ENCODE data around the gene EML3. TPM values are rescaled to one million over a fixed set of nuclear protein-coding genes. Genes with fewer than 3 reads are reported as not detected.
A peak's percentile ranks its signal among the peaks of the same experiment; 100 is the strongest.
"Not testable (repeated sequence)": the region's sequence is repeated elsewhere in the genome, so short reads cannot be mapped to it uniquely, and the experiment has no call there.

Gene EML3
- total RNA-seq, 1 experiment from 2014 or later, result 51.1 TPM

- H3K4me1 Mint-ChIP-seq, result peaks cover 66% of the 10 kb centered on the region
- H3K27ac Mint-ChIP-seq, result peak overlapping the region; percentile 93
- H3K4me3 Mint-ChIP-seq, result peak overlapping the region; percentile 49
- not testable (repeated sequence) for ATAC-seq; H3K27me3 Mint-ChIP-seq (ENCODE audit: low read depth); DNase-seq (ENCODE audit: low spot score); H3K9me3 Mint-ChIP-seq
- POLR2A ChIA-PET, result interaction anchor here (0.7 to 3.3 kb wide), 8 partner anchors 9 to 170 kb away, joined by 3 to 13 read pairs (median 4); partner anchors contain the start of genes C11orf98, CSKMT and EEF1G
- CTCF ChIA-PET, result interaction anchor here (0.6 to 11.8 kb wide), 11 partner anchors 9 to 166 kb away, joined by 3 to 311 read pairs (median 12); partner anchors contain the start of genes AHNAK, INTS5 and TUT1
- TF ChIP-seq FOXK1 (CRISPR knock-in tag; IDR thresholded peaks at IDR 0.05) (peak; percentile 86), SP1 (CRISPR knock-in tag; conservative IDR thresholded peaks at IDR 0.05) (0 out of 2 replicates have a peak, but pooled peaks have one; percentile 16)
- H3K36me3 Mint-ChIP-seq, result peaks cover 70% of the 10 kb centered on the region
Observed at GRCh38 chr11:62561677-62562230, 50.8 kb downstream of the EML3 start.

GRCh38 chr11:62560566-62561103 is 51.9 kb downstream of the EML3 start:
- H3K4me1 Mint-ChIP-seq, result peaks cover 73% of the 10 kb centered on the region
- H3K27me3 Mint-ChIP-seq (ENCODE audit: low read depth), result no peaks in the 10 kb centered on the region
- DNase-seq (ENCODE audit: low spot score), result peak; percentile 96
- ATAC-seq, result peak; percentile 79
- peak overlapping the region; percentile 96 for H3K27ac Mint-ChIP-seq
- peak overlapping the region; percentile 49 for H3K4me3 Mint-ChIP-seq
- peaks cover 59% of the 10 kb centered on the region for H3K36me3 Mint-ChIP-seq
- ChIA-PET CTCF (interaction anchor here (0.5 to 11.8 kb wide), 45 partner anchors 9 to 212 kb away, joined by 3 to 311 read pairs (median 4); partner anchors contain the start of genes AHNAK, B3GAT3, EEF1G and HNRNPUL2), POLR2A (interaction anchor here (0.9 to 3.3 kb wide), 11 partner anchors 9 to 136 kb away, joined by 3 to 14 read pairs (median 4); partner anchors contain the start of genes AHNAK, B3GAT3, C11orf98 and CSKMT)
- no peaks in the 10 kb centered on the region for H3K9me3 Mint-ChIP-seq
- TF ChIP-seq ZNF416 (CRISPR knock-in tag; IDR thresholded peaks at IDR 0.05) (no peak), RORB (CRISPR knock-in tag; IDR thresholded peaks at IDR 0.05) (no peak), RELA (CRISPR knock-in tag; IDR thresholded peaks at IDR 0.05; ENCODE audit: borderline replicate concordance) (no peak), ATF2 (CRISPR knock-in tag; IDR thresholded peaks at IDR 0.05; ENCODE audit: borderline replicate concordance, low read depth) (no peak), MYBL2 (CRISPR knock-in tag; IDR thresholded peaks at IDR 0.05) (no peak), ZBTB21 (CRISPR knock-in tag; IDR thresholded peaks at IDR 0.05; ENCODE audit: borderline replicate concordance) (no peak), OVOL2 (CRISPR knock-in tag; IDR thresholded peaks at IDR 0.05; ENCODE audit: borderline replicate concordance) (no peak), IRF1 (CRISPR knock-in tag; IDR thresholded peaks at IDR 0.05) (no peak), ZNF219 (CRISPR knock-in tag; IDR thresholded peaks at IDR 0.05; ENCODE audit: borderline replicate concordance) (no peak), ESRRA (CRISPR knock-in tag; IDR thresholded peaks at IDR 0.05; ENCODE audit: borderline replicate concordance) (no peak), ETV6 (CRISPR knock-in tag; IDR thresholded peaks at IDR 0.05) (peak; percentile 66; the same call in 1 of the 2 replicates), CTCF (IDR thresholded peaks at IDR 0.05) (peak; percentile 61; the same call in 1 of the 2 replicates), JUN (CRISPR knock-in tag; IDR thresholded peaks at IDR 0.05) (no peak), MAX (CRISPR knock-in tag; IDR thresholded peaks at IDR 0.05) (peak; percentile 35; the same call in 1 of the 2 replicates), CREB1 (CRISPR knock-in tag; IDR thresholded peaks at IDR 0.05) (no peak), STAT6 (CRISPR knock-in tag; conservative IDR thresholded peaks at IDR 0.05; ENCODE audit: low read depth) (no peak), SP1 (CRISPR knock-in tag; conservative IDR thresholded peaks at IDR 0.05) (no peak), TCF7 (CRISPR knock-in tag; IDR thresholded peaks at IDR 0.05; ENCODE audit: low read depth) (no peak), ZNF532 (CRISPR knock-in tag; IDR thresholded peaks at IDR 0.05; ENCODE audit: borderline replicate concordance) (no peak), IRF2 (CRISPR knock-in tag; IDR thresholded peaks at IDR 0.05; ENCODE audit: borderline replicate concordance, low read depth) (no peak), TEAD4 (CRISPR knock-in tag; IDR thresholded peaks at IDR 0.05) (no peak), NFATC4 (CRISPR knock-in tag; IDR thresholded peaks at IDR 0.05) (0 out of 2 replicates have a peak, but pooled peaks have one; percentile 13)

All from WTC11 (cell line).